GM21390 (cell line): ENCODE data around the gene SLC50A1.
"Not testable (repeated sequence)": the region's sequence is repeated elsewhere in the genome, so short reads cannot be mapped to it uniquely, and the experiment has no call there.

ENCODE experiments used
- ATAC-seq: cut with Tn5 transposase; IDR thresholded peaks from one replicate; pipeline ENCODE4 v1.9.1; 2021; ENCODE audit not compliant: unreplicated experiment

The SLC50A1 gene

DNA sequence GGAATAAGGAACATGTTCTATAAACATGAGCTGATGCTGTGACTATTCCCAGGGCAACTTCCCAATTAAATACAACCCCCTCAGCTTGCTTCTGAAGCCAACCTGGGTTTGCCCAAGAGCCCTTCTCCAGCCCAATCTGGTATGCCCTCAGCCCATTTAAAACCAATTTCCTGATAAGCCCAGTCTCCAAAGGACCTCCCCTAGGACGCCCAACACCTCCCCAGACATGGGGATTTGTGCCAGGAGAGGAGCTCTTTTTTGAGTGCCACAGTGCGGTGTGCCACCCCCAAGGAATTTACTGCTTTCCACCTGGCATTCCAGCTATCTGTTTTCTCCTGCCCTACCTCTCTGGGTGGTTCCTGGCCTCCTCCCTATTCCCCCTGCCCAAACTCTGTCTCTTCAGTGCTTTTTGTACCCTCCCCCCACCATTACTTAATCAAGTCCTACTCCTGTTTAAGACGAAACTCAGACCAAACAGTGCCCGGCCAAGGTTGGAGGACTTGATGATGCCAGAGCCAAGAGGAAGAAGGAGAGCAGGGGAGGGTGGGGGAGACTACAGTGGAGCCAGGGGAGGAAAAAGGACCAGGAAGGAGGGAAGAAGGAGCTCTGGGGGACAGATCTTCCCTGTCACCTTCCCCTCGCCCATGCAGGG, 19.4 kb upstream of the SLC50A1 start:
- no peak for ATAC-seq

DNA sequence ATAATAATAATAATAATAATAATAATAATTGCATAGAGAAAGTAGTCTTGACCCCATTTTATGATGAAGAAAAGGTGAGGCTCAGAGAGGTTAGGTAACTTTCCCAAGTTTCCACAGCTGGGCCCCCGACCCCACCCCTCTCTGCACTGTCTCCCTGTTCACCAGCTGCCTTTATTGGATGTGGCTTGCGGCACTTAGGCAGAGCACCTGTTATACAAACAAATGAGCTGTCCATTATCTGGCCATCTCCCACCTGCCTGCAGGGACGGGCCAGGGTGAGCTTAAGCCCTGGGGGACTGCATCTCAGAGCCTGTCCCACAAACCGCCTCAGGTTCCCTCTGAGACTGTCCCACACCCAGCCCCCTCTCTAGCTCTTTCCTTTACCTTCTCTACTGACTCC, 18.0 kb upstream of the SLC50A1 start:
- ATAC-seq, result no peak

DNA sequence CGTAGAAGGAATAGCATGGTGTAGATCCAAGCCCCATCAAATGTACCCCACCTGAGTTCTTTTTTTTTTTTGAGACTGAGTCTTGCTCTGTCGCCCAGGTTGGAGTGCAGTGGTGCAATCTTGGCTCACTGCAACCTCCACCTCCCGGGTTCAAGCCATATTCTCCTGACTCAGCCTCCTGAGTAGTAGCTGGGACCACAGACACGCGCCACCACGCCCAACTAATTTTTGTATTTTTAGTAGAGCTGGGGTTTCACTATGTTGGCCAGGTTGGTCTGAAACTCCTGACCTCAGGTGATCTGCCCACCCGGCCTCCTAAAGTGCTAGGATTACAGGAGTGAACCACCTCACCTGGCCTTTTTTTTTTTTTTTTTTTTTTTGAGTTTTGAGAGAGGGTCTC, 17.6 kb upstream of the SLC50A1 start:
- ATAC-seq, result not testable (repeated sequence)

DNA sequence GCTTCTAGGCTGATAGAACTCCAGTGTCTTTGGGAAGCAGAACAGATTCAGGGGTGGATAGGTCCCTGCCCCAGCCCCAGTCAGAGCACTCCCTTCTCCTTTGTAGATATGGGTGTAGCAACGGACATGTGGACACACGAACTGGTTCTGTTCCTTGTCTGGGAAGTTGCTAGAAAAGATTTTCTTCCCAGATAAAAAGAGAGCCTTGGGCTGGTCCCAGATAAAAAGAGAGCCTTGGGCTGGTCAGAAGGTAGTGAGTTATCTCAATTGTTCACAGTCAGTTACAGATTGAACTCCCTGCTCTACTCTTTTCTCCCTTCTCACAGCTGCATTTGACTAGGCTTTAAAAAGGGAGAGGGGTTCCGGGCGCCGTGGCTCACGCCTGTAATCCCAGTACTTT, 15.4 kb upstream of the SLC50A1 start:
- no peak for ATAC-seq

DNA sequence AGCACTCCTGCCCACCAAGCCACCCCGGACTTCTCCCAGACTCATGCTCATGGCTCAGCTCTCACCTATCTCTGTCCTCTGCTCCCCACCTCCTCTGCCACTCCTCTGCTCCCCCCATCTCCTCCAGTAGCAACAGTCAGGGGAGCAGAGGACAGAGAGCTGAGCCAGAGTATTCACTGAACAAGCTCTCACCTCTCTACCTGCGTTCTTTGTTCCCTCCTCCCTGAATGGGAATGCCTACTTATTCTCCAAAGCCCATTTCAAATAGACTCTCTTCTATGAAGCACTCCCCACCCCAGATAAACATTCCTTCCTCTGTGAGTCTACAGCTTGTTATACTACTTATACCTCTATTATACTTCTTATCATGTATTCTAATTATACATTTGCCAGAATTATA, 14.4 kb upstream of the SLC50A1 start:
- no peak for ATAC-seq

DNA sequence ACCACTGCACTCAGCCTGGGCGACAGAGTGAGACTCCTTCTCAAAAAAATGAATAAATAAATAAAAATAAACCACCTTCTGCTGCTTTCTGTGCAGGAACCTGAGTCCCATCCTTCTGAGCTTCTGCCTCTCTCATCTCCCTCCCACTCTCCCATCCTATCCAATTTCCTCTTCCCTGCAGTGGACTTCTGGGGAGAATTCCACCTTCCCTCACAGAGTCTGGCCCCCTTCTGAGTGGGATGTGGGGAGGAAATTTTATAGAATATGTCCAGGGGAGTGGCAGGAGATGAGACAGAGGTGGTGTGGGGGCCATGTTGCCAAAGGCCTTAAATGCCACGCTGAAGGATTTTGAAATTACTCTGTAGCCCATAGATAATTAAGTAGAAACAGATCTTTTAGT, 13.3 kb upstream of the SLC50A1 start:
- ATAC-seq, result no peak

DNA sequence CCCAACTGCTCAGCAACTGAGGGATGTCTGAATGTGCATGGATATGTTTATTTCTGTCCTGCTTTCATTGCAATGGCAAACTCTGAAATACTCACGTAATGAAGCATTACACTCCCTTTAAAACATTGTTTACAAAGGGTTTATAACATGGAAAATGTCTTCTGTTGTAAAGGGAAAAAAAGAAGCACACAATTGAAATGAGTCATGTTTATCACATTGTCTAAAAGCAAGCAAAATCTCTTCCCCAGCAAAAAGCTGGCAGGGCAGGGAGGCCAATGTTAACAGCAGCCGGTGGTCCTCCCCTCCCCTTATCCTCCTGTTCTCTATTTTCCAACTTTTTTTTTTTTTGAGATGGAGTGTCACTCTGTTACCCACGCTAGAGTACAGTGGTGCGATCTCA, 11.9 kb upstream of the SLC50A1 start:
- no peak for ATAC-seq

DNA sequence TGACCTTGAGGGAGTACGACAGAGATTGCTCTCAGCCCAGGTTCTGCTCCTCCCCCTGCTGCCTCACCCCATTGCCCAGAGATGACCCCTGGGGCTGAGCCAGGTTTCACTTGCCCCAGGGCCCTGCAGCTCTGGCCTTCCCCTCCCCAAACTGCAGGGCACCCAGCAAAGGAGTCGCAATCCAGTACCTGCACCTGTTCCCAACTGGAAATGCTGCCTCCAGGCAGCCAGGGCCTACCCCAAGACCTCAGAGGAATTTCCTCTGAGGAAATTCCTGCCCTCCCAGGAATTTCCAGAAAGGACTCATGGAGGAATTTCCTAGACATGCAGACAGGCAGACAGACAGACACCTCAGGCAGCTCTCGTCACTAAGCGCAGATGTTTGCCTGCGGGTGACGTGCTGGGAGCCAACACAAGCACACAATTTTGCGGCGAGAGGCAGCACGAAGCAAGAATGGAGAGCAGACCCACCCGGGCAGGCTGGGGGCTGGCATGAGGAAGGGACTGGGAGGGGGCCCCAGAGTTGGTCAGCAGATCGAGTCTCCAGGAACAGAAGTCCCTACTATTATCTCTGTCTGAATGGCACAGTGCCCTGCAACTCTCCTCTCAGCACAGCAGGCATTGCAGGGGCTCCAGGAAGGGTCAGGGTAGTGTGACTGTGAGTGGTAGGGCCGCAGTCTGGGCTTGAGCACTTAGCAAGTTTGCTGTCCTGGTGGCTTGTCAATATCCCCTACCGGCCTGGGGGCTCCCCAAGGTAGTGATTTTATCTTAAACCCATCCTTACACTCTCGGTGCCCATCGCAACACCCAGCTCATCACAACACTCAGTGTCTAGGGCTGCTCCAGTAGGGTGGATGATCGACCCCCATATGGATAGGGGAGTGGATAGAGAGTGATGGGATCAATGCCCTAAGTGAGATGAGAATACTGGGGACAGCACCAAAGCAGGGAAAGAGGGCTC, 10.9 kb upstream of the SLC50A1 start:
- no peak for ATAC-seq

DNA sequence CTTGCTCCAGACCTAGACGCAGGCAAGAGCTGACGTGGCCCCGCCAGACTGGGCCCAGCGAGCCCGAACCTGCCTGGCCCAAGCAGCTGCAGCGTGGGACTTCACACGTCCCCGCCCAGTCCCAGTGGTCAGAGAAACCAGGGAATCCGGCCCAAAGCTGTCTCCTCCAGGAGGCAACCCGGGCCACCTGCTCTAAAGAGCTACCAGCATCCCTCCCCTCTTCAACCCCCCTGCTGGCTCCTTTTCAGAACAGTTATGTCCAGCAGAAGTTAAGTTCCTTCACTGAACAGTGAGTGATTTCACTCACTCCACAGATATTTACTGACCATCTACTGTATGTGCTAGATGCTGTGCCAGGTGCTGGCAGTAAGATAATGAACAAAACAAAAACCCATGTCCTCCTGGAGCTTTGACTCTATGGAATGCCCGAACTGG, 10.1 kb upstream of the SLC50A1 start:
- ATAC-seq, result no peak

DNA sequence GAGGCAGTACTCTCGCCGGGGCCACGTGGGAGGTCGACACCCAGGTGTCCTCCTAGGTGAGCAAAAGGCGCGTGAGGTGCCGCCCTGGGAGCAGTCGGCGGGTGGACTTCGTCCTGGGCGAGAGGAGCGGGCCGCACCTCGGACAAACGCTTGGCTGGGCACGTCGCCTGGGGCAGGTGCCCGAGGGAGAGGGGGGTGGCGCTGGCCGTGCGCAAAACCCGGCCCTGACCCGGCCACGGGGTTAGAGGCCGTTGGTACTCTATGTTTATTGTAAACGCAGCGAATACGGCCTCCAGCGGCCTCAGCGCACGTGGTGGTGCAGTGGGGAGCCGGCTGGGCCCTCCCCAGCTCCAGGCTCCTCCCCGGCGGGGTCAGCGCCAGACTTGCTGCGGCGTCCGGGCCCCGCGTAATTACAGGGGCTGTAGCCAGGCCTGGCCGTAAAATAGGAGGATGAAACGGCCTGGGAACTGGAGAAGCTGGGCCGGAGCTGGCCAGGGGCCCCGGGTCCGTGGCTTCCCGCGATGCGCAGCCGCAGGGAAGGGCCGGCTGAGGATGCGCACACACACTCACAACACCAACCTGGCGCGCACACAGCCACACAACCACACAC, 9.6 kb upstream of the SLC50A1 start:
- no peak for ATAC-seq

DNA sequence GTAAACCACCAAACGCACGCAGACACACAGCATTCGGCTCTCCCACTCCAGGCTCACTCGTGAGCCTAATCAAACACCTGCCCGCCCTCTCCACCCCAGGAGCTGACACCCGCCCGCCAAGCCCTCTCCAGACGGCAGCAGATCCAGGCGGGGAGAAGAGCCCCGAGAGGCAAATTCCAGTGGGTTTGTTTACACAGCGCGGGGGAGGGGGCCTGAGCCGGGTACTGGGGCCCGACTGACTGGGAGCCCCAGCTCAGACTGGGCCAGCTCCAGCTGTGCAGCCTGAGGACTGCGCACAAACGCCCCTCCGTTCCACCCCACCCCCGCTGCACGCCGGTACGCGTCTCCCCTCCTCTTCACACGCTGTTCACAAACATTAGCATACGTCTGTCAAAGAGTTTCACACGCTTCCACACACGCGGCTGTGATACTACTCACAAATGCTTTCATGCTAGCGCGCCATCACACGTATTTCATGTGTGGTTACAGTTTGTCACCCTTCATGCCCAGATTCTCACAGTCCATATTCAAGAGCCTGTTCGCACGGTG, 9.0 kb upstream of the SLC50A1 start:
- ATAC-seq, result no peak

DNA sequence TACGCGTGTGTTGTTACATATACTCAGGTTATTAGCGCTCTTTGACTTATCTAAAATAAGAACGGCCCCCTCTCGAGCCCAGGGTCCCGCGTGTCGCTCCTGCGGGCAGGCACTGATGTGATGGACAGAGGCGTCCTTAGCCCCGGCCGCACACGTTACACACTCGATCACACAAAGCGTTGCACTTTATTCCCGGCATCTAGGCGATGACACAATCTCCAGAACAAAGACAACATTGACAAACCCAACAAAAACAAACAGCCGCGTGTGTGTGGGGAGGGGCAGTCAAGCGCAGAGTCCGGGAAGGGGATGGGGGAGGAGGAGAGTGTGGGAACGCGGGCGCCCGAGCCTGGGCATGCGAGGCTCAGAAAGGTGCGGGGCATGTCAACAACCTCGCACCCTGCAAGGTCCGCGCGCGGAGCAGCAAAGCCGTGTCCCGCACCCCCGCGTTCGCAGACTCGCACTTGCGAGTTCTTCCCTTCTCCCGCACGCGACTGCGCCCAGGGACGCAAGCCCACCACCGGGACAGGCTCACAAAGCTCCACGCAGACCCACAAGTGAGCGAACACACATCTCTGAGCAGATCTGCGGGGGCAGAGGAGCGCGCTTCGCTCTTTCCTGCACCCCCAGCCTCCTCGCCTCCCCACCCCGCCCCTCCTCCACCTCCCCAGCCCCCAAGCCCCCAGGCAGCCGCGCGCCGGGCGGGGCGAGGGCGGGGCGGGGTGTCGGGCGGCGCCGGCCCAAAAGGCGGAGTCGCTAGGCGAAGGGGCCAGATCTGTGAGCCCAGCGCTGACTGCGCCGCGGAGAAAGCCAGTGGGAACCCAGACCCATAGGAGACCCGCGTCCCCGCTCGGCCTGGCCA, 8.3 kb upstream of the SLC50A1 start, which contains the start of gene EFNA1:
EFNA1 (plus strand) TSS at position 772 of the 862 bp plus-strand sequence. CDS start 102 bp downstream, outside the sequence.
- ATAC-seq, result no peak

DNA sequence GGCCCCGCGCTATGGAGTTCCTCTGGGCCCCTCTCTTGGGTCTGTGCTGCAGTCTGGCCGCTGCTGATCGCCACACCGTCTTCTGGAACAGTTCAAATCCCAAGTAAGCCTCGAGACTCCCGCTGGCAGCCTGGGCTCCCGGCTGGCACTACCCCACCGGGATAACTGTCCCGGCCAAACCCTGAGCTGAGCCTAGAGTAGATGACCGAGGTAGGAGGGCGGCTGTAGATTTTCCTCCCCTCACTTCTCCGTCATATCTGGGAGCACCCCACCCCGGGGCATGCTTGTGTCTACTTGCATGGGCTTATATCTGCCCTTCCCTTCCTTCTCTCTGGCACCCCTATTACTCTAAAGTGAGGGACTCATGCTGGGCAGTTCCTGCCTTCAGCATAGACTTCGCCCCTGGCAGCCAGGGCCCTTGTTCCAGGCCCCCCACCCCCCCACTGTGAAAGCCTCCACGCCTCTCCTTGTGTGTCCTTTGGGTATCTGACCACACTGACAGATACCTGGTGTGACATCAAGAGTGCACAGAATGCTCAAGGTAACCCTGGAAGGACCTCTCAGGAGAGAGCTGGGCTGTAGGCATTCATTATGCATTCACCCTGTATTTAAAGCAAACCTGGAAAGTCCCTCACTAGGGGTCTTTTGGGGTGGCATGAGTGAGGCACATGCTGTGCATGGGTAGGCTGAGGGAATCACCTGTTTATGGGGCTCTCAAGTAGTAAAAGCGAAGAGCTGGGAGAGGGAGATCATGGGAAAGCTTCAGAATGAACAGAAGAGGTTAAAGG, 7.5 kb upstream of the SLC50A1 start:
- no peak for ATAC-seq

DNA sequence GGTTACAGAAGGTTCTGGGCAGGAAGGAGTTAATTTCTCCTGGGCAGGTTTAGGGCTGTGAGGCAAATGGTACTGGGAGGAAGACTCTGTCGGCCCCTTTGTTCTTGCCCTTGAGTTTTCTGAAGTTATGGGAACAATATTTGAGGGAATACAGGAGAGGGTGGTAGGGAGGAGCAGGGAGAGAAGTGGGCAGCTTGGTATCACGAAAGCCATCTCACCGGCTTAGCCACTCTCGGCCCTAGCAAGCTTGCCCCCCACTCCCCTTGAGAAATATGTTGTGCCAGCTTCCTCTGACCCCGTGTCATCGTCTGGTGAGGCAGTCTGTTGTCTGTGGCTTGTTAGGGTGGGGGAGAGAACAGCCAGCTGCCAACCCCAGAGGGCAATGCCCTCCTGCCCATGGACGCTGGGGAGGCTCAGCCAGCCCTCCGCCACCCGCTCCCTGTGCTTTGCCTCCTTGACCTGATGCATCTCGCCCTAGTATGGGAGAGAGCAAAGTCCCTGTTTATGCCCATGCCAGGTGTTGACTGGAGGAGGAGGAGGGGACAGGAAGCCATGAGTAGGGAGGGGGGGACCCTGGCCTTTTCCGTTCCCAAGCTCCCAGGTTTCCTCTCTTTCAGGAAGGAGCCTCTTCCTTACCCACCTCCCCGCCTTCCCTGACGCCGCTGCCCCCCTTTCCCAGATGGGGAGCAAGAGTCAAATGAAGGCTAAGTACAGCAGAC, 6.7 kb upstream of the SLC50A1 start:
- no peak for ATAC-seq

DNA sequence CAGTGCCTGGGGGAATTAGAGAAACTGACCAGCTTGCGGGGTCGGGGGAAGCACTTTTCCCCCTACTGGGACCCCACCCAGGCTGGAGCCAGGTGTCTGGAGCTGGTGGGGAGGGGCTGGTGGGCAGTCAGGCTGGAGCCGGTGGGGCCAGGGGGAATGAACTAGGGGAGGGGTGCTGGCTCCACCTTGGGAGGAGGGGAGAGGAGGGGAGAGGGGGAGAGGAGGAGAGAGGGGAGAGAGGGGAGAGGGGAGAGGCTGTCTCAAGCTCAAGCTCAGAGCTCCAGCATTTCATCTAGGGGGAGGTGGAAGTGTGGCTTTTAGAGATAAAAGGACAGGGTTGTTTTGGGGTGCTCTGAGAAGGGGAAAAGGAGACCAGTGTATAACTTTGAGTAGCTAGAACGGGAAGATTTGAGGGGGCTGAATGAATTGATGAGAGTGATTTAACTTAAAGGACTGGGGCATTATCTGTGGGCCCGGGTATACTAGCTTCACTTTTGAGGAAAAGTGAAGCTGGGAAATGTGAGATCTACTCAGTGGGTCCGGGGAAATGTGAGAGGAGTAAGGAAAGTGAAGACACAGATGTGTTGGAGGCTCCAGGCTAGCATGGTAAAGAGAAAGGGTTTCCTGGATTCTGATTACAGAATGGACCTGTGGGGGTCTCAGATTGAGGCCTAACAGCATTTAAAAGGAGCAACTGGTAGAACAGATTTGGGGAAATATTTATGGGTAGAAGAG, 5.2 kb upstream of the SLC50A1 start:
- ATAC-seq, result no peak

DNA sequence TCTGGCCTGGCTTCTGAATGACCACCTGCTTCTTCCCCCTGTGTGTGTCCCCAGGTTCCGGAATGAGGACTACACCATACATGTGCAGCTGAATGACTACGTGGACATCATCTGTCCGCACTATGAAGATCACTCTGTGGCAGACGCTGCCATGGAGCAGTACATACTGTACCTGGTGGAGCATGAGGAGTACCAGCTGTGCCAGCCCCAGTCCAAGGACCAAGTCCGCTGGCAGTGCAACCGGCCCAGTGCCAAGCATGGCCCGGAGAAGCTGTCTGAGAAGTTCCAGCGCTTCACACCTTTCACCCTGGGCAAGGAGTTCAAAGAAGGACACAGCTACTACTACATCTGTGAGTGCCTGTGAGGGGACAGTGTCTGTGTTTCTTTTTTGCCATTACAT, 4.4 kb upstream of the SLC50A1 start:
- ATAC-seq, result no peak

DNA sequence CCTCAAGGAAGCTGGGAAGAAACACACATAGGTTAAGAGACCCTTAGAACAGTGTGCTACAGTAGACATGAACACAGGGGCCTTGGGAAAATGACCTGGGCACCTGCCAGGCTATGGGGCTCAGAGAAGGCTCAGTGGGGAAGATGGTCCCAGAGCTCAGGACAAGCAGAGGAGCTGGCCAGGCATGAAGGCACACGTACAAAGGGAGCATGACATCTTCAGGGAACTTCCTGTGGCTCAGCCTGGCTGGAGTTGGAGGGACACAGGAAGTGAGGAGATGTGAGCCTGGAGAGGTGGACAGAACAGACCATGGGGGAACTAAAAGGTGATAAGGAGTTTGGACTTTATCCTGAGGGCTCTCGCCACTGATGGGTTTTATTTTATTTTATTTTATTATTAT, 3.8 kb upstream of the SLC50A1 start:
- ATAC-seq, result no peak

DNA sequence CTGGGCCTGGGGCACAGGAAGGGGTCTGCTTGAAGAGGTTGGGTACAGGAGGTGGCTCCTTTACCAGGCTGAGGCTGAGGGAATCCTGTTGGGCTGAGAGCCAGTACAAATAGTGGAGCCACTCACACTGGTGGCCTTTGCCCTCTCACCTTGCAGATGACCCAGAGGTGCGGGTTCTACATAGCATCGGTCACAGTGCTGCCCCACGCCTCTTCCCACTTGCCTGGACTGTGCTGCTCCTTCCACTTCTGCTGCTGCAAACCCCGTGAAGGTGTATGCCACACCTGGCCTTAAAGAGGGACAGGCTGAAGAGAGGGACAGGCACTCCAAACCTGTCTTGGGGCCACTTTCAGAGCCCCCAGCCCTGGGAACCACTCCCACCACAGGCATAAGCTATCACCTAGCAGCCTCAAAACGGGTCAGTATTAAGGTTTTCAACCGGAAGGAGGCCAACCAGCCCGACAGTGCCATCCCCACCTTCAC, 1.8 kb upstream of the SLC50A1 start:
- no peak for ATAC-seq
